Amniotic epithelial cell (primary cell): ENCODE results near the gene OR5W2.
"Not testable (repeated sequence)": the region's sequence is repeated elsewhere in the genome, so short reads cannot be mapped to it uniquely, and the experiment has no call there.

Experiments
- DNase-seq: peaks from one replicate; pipeline ENCODE4 v3.0.0-alpha.2; 2010; ENCODE audit warnings: low read depth

Gene OR5W2

DNA sequence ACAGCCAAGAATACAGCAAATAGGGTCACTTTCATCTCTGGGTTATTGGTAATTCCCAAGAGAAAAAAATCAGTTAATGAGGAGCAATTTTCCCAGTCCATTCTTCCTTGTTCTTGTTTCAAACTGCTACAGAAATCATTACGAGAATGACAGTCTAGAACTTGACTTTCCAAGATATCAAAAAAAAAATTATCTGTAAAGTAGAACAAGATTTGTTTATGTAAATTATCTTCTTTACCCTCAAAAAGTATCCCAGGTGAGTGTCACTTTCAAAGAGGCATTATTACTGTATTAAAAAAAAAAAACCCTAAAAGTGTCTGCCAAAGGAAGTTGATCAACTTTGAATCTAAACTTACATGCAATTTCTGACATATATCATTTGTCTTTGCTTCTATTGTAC is at the start of gene OR5W2:
TSS of gene OR5W2 (minus strand) at position 101 of the 400 bp plus-strand sequence. CDS start at position 101, 0 bp downstream.
- no peak for DNase-seq

DNA sequence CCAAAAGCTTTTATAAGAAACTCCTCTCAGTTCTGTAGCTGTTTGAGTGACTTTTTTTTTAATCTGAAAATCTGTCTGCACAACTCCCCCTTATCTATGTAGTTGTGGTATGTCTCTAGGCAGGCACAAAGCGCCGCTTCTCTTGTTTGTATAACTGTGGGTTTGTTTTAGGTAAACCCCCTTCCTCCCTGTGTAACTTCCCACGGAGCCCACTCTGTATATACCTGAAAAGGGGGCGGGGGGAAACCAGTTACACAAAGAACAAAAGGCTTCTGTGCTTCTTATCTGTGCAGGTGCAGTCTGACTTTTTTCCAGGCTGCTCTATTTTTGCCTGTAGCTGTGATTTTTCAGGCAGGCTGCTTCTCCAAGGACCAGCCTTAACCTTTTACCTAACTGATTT is 42.1 kb upstream of the OR5W2 start:
- DNase-seq, result no peak

DNA sequence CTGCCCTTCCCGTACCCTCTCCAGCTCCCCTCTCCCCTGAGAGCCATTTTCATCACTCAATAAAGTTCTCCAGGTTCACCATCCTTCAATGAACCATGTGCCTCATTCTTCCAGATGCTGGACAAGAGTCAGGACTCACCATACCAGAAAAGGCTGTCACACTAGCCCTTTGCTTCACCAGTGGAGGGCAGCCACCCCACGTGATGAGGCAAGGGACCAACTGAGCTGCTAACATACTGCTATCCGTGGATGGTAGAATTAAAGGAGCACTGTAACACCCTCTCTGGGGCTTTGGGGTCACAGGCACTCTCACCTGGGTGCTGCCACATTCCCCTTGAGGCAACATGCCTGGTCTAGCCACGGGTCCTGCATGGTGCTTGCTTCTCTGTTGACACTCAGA is 34.9 kb upstream of the OR5W2 start:
- no peak for DNase-seq

DNA sequence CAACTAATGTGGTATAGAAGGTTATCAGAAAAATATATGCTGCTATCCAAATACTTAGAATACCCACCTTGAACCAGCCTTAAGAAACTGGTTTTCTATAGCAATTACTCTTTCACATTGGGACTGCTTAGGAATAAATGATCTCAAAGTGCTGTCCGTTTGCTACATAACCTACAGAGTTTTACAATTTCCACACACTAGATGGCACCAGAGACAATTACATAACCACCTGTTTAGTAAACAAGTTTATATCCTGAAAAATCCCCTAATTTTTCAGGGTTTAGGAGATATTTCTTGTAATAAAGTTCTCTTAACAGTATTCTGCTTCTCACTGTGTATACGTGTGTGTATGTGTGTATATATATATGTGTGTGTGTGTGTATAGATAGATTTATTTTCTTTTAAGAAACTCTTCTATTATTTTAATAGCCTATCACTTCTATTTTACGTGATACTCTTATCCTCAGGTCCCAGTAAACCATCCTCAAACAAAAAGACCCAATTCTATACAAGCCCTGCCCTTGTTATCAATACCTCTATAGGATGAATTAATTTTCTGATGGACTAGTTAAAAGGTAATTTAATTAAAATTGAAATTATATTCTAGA is 28.5 kb upstream of the OR5W2 start:
- DNase-seq, result peak; percentile 5

DNA sequence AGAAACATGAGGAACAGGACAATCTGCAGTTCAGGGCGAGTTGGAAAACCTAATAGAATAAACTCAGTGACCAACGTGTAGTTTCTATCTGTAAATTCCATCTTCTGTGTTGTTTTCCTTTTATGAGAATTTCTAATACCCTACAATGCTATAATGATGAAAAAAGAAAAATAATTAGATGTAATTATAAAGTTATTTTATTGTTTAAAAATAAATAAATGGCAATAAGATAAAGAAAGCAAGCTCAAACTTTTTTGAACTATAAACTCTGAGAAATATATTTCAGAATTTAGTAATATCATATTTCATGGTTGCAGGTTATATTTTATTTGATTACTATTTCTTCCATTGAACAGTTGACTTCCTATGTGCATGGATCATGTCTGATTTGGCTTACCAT is 21.9 kb upstream of the OR5W2 start, which contains the start of gene OR5I1:
TSS of gene OR5I1 (minus strand) at position 101 of the 400 bp plus-strand sequence. CDS start at position 101, 0 bp downstream.
- no peak for DNase-seq

DNA sequence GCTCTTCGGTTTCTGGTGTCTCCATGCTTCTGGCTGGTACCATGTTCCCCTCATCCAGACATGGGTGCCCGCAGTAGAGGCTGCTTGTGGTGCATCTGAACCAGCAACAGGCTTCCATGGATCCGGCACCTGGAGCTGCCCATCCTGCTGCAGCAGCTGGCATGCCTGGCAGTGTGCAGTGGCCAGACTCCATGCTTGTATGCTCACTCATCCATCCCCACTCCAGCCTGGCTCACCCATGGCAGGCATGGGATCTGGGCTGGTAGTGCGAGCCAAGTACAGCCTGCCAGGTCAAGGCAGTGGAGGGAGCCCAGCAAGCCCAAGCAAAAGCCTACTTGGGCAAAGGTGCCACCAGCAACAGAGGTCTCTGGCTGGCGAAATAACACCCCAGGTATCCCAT is 6.2 kb upstream of the OR5W2 start:
- DNase-seq, result no peak

DNA sequence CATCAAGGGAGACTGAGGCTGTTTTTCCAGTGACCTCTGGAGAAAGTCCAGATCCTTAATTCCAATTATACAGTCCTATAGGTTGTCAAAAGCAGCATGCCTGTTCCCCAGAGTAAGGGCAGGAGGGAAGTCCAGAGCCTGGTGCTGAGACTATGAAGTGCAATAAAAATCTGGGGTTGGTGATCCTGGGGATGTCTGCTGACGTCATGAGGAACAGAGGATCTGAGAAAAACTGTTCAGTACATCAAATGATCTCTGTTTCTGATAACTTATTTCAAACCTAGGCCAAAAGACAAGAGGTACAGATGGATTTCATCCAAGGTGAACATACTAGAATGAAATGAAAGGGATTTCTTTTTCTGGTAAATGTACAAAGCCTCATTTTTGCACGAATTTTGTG is 12.1 kb downstream of the OR5W2 start:
- DNase-seq, result no peak

DNA sequence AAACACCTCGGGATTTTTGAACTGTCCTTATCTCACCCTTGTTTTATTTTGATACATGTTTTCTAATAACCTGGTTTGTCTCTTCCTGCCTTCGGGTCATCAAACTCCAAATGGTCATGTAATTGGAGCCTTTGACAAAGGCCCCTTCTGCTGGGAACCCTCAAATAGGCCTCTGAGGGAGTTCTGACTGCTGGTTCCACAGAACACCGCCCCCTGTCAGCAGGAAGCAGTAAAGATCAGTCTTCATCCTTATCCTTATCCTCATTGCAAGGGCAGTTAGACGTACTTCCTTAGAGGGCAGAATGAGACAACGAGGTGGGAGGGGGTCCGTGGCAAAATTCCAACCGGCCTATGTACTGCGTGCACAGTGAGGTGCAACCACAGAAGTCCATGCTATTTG is 19.2 kb downstream of the OR5W2 start:
- DNase-seq, result no peak

DNA sequence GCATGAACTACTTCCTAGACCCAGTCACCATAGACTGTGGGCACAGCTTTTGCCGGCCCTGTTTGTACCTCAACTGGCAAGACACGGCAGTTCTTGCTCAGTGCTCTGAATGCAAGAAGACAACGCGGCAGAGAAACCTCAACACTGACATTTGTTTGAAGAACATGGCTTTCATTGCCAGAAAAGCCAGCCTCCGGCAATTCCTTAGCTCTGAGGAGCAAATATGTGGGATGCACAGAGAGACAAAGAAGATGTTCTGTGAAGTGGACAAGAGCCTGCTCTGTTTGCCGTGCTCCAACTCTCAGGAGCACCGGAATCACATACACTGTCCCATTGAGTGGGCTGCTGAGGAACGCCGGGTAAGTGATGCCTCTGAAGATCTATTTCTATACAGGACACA is 28.9 kb downstream of the OR5W2 start:
- DNase-seq, result not testable (repeated sequence)

DNA sequence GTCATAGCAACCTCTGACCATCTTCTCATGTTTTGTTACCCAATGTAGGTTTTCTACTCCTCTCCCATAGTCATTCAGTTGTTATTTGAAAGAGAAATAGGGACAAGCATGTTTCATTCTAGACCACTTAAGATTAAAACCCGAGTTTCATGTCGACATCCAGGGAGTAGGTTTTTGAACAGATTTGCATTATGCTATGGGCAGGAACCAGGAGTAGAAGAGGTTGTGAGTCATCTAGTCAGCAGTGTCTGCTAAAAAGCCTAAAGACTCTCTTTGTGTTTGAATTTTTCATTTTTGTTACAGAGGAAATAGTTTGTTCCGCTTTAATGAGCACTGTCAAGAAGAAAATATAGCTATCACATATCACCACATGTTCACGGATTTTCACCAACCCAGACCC is 29.4 kb downstream of the OR5W2 start:
- DNase-seq, result not testable (repeated sequence)

DNA sequence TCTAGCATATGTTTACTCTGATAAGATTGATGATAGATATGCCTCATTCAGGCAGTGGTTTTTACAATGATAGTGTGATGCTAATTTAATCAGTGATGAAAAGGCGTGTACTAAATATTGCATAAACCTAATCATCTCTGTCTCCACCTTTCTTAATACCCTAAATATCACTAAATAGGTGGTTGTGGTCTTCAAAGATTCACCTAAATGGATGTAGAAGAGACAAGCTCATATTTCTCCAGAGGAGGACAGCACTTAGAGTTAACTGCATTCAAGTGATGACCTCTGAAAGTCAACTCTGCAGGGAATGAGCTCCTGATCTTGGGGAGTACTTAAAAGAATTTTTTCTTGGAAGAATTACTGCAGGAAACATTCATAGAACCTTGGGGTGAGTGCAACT is 31.4 kb downstream of the OR5W2 start, which contains the start of gene TRIM51:
TSS of gene TRIM51 (plus strand) at position 301 of the 400 bp plus-strand sequence. CDS start 2,132 bp downstream, outside the sequence.
- not testable (repeated sequence) for DNase-seq

DNA sequence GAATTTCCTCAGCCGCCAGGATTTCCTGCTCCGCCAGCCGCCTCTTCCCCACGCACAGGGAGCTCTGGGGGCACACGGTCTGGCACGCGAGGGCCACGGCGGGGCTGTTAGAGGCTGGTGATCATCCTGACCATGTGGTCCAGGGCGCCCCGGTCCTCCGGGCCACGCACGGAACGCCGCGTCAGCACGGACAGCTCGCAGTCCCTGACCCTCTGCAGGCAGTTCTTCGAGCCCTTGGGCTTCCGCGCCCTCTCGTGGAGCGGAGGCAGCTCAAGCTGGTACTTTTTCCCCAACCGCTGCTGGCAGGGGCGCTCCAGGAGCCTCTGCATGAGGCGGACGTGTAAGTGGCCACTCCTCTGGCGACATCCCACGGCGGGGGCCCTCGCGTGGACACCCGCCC is 41.2 kb downstream of the OR5W2 start:
- DNase-seq, result not testable (repeated sequence)

DNA sequence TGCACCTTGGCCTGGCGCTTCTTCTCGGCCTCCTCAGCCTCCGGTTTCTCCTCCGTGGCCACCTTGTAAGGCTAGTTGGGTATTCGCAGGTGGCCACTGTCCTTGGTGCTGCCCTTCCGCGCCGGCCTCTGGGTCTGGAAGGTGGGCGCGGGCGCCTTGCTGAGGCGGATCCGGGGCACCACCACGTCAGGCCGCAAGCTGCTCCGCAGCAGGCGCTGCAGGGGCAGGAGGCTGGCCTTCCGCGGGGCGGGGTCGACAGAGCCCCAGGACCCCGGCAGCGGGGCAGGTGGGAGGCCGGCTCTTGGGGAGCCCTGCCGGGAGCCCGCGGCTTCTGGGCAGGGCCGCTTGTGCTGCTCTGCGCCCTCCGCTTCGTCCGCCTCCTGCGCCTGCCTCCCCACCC is 41.7 kb downstream of the OR5W2 start:
- DNase-seq, result not testable (repeated sequence)

DNA sequence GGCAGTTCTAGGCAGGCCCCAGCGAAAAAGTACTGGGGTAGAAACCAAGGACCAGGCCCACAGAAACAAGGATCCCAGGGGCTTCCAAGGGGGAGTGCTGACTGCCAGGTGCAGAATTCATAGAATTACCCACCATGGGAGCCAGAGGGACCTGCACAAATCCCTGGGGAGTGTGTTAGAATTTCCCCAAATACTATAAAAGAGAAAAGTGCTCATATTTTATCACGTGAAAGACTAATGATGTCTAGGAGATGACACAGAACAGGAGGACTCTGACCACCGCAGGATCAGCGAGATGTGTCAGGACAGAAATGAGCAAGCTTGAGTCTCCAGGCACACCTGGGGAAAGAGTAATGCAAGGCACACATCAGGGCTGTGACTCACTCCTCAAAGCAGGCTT is 47.0 kb downstream of the OR5W2 start:
- not testable (repeated sequence) for DNase-seq
